Sigmoid colon (tissue), 4 donors: Measurements from ENCODE around the gene CHRNA9.

Source experiments
- CTCF ChIP-seq, 4 experiments: fragments of 450-650 bp in 3 of 4; fragments of 200-600 bp in 1 of 4; IDR thresholded peaks; one replicate each; pipeline ENCODE4 v1.5.1; 2016 to 2019; ENCODE audit warnings: antibody characterized with exemption in 4 of 4, mild to moderate bottlenecking in 3 of 4, moderate library complexity in 2 of 4
- EP300 ChIP-seq, 4 donors: sonication (generic); formaldehyde crosslinking; IDR thresholded peaks; one replicate each; pipeline ENCODE4 v1.6.1; 2017; ENCODE audit warnings: antibody characterized with exemption in 4 of 4
- POLR2AphosphoS5 ChIP-seq, 4 donors: sonication (generic); formaldehyde crosslinking; IDR thresholded peaks; one replicate each; pipeline ENCODE4 v1.6.1; 2017; ENCODE audit warnings: antibody characterized with exemption in 4 of 4

- TF ChIP-seq EP300 (IDR thresholded peaks at IDR 0.05) (no peak), CTCF (IDR thresholded peaks at IDR 0.05) (no peak), POLR2AphosphoS5 (IDR thresholded peaks at IDR 0.05) (no peak)
Observed at GRCh38 chr4:40372651-40373050, 37.5 kb downstream of the CHRNA9 start.
